ENCODE data around the gene PABPN1L. TPM values are rescaled to one million over a fixed set of nuclear protein-coding genes. Genes with fewer than 3 reads are reported as not detected.

The PABPN1L gene
- total RNA-seq, 1 donor from 2014 or later = not detected

DNA sequence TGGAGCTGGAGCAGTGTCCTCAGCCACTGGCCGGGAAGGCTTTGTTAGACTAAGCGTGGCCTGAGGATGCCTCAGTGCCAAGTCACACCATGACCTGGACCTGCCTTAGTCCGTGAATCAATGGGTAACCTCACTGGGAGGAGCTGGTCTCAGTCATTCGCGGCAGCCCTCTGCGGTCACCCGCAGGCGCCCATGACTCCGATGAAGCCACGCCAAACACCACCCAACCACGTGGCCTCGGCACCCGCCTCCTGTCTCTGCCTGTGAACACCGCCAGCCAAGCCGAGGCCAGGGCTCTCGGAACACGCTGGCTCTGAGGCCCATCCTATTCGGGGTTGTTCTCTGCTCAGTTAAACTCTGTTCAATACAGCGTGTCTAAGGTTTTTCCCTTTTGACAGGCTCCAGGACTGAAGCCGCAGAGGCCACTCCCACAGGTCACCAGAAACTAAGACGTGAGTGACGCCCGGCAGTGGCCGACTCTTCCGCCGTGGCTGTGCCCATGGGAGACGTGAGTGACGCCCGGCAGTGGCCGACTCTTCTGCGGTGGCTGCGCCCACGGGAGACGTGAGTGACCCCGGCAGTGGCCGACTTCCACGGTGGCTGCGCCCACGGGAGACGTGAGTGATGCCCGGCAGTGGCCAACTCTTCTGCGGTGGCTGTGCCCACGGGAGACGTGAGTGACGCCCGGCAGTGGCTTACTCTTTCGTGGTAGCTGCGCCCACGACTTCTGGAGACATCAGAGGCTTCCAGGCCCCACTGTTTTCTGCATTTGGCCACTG is 16.8 kb upstream of the PABPN1L start:
- Mint-ChIP-seq H3K27ac (no peak overlapping the region), H3K4me1 (peaks cover 5% of the 10 kb centered on the region), H3K9me3 (no peaks in the 10 kb centered on the region), H3K4me3 (no peak overlapping the region), H3K27me3 (no peaks in the 10 kb centered on the region), H3K36me3 (ENCODE audit: low read depth) (no peaks in the 10 kb centered on the region)
- intact Hi-C loops (cut with micrococcal nuclease) = no loop called here
- DNase-seq = no peak

DNA sequence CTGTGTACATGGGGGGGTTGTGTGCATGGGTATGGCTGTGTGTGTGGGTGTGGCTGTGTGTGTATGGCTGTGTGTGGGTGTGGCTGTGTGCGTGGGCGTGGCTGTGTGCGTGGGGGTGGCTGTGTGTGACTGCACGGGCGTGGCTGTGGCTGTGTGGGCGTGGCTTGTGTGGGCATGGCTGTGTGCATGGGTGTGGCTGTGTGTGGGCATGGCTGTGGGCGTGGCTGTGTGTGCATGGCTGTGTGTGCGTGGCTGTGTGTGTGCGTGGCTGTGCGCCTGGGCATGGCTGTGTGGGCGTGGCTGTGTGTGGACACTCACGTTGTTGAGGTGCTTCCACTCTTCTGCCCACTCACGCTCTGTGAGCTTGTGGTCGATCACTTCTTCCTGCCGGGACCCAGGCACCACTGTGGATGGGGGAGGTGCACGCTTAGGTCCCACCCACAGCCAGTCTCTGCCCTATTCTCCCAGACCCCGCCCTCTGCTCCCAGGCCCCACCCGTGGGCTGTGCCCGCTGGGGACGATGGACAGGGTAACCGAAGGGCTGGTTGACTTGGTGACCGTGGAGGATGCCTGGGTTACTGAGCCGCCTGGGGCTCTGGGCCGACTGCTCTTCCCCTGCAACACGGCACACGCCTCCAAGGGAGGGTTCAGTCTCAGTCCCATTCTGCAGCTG is 16.0 kb upstream of the PABPN1L start:
- no peak overlapping the region for H3K4me3 Mint-ChIP-seq
- peak; percentile 61 for DNase-seq
- H3K36me3 Mint-ChIP-seq (ENCODE audit: low read depth) = no peaks in the 10 kb centered on the region
- intact Hi-C loops (cut with micrococcal nuclease) = no loop called here
- H3K9me3 Mint-ChIP-seq = no peaks in the 10 kb centered on the region
- H3K27ac Mint-ChIP-seq = no peak overlapping the region
- peaks cover 5% of the 10 kb centered on the region for H3K4me1 Mint-ChIP-seq
- no peaks in the 10 kb centered on the region for H3K27me3 Mint-ChIP-seq

DNA sequence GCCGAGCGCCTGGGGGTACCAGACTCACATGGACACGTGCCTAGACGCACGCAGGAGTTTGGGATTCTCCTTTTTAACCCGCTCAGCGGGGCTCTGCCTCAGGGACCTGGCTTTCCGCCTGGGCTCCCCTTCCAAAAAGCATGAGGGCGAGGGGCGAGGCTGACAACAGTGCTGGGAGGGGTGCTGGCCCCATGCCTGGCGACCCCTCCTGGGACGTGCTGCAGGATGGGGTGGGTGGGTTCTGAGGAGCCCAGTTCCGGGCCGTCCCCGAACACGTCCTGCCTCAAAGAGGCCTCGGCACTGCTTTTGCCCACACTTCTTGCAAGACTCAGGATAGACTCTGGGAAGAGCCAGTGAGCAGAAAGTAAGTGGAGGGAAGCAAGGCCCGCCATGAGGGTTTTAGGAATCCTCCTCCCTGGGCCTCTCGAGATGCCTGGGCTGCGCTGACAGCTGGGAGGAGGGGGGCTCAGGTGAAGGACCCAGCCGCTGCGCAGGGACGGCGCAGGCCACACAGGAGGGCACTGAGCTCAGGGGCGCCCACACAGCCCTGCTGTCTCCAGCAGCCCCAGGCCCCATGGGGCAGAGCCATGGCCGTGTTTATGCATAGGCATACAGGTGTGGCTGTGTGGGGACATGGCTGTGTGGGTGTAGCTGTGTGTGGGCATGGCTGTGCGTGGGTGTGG is 15.4 kb upstream of the PABPN1L start:
- no peak for DNase-seq
- intact Hi-C loops (cut with micrococcal nuclease) = no loop called here
- Mint-ChIP-seq H3K4me3 (no peak overlapping the region), H3K27ac (no peak overlapping the region), H3K36me3 (ENCODE audit: low read depth) (no peaks in the 10 kb centered on the region), H3K9me3 (no peaks in the 10 kb centered on the region), H3K27me3 (no peaks in the 10 kb centered on the region), H3K4me1 (peaks cover 5% of the 10 kb centered on the region)

DNA sequence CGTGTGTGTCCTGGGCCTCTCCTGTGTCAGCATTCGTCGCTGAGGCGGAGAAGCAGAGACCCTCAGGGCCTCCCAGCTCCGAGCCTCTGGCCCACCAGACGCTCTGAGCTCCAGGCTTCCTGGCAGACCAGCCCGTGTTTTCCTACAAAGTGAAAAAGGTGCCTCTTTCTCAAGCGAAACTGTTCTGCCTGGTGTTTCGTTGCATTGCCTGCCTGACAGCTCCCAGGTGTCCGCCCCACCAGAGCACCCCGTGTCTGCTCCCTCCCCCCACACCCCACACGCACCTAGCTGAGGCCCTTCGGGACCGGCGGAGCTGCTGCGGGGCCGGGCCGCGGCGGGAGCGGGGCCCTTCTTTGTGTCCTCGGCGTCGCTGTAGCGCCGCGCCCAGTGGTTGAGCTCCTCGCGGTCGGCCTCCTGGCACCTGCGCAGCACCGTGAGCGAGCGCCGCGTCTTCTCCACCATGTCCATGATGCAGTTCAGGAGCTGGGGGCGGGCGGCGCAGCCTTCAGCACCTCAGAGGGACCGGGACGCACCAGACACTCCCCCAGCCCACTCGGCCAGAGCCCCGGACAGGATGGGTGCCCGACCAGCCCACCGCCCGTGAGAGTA is 14.7 kb upstream of the PABPN1L start:
- Mint-ChIP-seq H3K36me3 (ENCODE audit: low read depth) (no peaks in the 10 kb centered on the region), H3K4me1 (peaks cover 5% of the 10 kb centered on the region), H3K27ac (no peak overlapping the region), H3K9me3 (no peaks in the 10 kb centered on the region), H3K27me3 (no peaks in the 10 kb centered on the region), H3K4me3 (no peak overlapping the region)
- DNase-seq = no peak
- intact Hi-C loops (cut with micrococcal nuclease) = no loop called here

DNA sequence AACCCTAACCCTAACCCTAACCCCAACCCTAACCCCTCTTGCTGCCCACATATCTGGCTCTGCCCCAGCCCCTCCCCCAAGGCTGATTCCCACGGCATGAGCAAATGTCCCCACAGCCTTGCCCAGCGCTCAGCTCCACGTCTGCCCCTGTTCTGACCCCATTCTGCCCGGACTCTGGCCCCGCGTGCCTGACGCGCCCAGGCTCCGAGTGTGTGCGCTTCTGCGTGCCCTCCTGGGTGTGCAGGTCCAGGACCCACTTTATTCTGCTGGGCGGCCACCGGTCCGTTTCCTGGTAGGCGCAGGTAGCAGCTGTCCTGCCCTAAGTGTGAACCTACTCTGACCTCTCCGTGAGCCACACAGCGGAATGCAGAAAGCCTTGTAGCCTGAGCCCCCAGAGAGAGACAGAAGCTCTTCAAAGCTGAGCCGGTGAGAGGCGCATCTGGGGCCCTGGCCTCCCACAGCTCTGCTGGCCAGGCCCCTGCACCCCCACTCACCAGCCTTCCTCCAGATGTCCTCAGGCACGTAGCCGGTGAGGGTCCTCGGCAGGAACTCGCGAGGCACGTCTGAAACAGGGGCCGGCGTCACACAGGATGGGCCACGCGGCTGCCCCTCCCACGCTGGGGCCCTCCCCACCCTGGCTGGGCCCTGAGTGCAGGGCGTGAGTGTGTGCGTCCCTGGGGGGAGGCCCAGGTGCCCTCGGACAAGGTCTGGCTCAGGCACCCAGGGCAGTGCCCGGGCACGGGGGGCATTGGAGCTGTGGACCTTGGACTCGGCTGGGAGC is 14.0 kb upstream of the PABPN1L start:
- no peaks in the 10 kb centered on the region for H3K27me3 Mint-ChIP-seq

DNA sequence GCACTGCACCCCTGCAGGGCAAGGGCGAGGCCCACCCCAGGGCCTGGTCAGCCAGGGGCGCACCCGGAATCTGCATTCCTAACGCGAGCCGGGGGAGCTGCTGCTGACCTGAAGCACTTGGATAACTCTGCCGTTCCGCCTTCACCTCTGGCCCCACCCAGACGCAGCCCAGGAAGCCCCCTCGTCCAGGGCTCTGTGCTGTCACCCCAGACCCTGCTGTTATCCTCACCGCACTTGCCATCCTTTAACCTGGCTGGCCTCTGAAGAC is 13.3 kb upstream of the PABPN1L start:
- Mint-ChIP-seq H3K4me3 (no peak overlapping the region), H3K9me3 (no peaks in the 10 kb centered on the region), H3K27me3 (no peaks in the 10 kb centered on the region), H3K27ac (no peak overlapping the region), H3K36me3 (ENCODE audit: low read depth) (no peaks in the 10 kb centered on the region), H3K4me1 (peaks cover 5% of the 10 kb centered on the region)
- DNase-seq = no peak
- intact Hi-C loops (cut with micrococcal nuclease) = no loop called here

More for the DNA sequence above, 14.0 kb upstream of the PABPN1L start:
- H3K4me1 Mint-ChIP-seq = peaks cover 5% of the 10 kb centered on the region
- H3K4me3 Mint-ChIP-seq = no peak overlapping the region
- H3K27ac Mint-ChIP-seq = no peak overlapping the region
- H3K36me3 Mint-ChIP-seq (ENCODE audit: low read depth) = no peaks in the 10 kb centered on the region
- H3K9me3 Mint-ChIP-seq = no peaks in the 10 kb centered on the region
- intact Hi-C loops (cut with micrococcal nuclease) = no loop called here
- DNase-seq = no peak

DNA sequence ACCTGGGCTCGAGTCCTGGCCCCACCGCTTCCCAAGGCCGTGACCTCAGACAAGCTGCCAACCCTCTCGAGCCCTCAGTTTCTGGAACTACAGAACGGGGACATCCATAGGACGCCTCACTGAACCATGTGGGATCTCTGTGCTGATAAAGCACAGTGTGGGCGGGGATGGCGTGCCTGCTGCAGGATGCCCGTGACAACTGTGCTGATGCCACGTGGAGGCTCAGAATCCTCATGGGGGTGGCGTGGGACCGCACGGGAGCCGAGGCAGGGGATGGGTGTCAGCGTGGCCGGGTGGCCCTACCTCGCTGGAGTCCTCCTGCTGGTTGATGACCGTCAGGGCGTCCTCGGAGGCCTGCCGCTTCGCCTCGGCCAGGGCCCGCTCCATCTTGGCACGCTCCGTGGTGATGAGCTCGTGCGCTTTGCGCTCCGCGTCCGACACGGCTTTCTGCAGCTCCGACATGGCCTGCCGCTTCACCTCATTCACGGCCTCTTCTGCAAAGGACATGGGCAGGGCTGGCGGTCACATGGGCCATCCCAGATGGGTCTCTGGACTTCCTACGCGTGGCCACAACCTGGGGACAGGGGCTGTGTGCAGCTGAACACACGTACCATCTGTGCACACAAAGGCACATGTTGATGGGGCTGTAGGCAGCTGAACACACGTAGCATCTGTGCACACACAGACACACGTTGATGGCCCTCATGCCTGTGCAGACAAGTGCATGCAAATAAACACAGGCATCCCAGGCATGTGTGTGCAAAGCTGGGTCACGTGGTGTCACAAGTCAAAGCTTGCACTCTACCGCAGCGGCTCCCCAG is 12.7 kb upstream of the PABPN1L start:
- Mint-ChIP-seq H3K4me3 (no peak overlapping the region), H3K27me3 (no peaks in the 10 kb centered on the region), H3K4me1 (peaks cover 5% of the 10 kb centered on the region), H3K9me3 (no peaks in the 10 kb centered on the region), H3K27ac (no peak overlapping the region), H3K36me3 (ENCODE audit: low read depth) (no peaks in the 10 kb centered on the region)
- no peak for DNase-seq
- intact Hi-C loops (cut with micrococcal nuclease) = no loop called here

DNA sequence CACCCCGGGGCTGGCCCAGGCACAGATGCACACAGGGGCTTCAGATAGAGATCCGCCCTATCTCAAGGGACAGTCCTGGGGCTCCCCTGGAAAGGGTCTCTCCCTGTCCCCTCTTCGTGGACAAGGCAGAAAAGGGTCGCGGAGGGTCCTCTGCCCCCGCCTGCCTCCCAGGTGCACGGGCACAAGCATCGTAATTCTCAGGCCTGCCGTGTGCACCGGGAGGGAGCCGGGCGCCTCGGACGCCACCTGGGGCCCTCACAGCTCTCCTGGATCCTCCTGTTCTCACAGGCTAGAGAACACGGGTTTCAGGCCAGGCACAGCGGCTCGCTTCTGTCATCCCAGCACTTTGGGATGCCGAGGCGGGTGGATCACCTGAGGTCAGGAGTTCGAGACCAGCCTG is 11.9 kb upstream of the PABPN1L start:
- Mint-ChIP-seq H3K27ac (no peak overlapping the region), H3K9me3 (no peaks in the 10 kb centered on the region), H3K4me1 (peaks cover 5% of the 10 kb centered on the region), H3K36me3 (ENCODE audit: low read depth) (no peaks in the 10 kb centered on the region), H3K27me3 (no peaks in the 10 kb centered on the region), H3K4me3 (no peak overlapping the region)
- DNase-seq = no peak
- intact Hi-C loops (cut with micrococcal nuclease) = no loop called here

DNA sequence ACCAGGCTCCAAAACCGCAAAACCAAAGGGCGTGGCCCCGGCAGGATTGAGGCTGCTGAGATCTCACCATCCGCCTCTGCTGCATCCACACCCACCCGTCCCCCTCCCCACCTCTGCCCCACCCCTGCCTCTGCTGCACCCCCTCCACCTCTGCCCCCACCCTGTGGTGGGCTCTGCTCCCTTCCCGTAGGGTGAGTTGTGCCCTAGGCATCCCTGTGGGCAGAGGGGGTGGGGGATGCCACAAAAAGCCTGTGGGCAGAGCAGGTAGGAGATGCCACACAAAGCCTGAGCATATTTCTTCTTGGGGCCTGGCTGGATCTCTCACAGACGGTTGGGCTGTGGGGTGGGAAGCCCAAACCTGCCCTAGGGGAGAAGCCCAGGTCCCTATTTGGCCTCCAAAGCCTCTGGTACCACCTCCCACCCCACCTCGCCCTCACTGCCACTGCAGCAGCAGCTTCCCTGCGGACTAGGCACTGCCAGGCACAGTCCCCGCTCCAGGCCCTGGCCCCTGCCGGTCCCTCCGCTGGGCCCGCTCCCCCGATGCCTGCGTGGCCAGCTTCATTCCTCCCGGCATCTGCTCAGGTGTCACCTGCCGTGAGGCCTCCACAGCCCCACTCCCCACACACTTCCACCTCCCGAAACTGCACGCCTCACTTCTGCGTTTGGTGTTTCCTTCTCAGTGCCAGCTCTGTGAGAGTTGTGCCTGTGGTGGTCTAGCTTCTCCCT is 11.3 kb upstream of the PABPN1L start:
- DNase-seq = no peak
- no peaks in the 10 kb centered on the region for H3K9me3 Mint-ChIP-seq
- intact Hi-C loops (cut with micrococcal nuclease) = no loop called here
- H3K27me3 Mint-ChIP-seq = no peaks in the 10 kb centered on the region
- H3K4me1 Mint-ChIP-seq = peaks cover 5% of the 10 kb centered on the region
- H3K36me3 Mint-ChIP-seq (ENCODE audit: low read depth) = no peaks in the 10 kb centered on the region
- no peak overlapping the region for H3K4me3 Mint-ChIP-seq
- no peak overlapping the region for H3K27ac Mint-ChIP-seq

DNA sequence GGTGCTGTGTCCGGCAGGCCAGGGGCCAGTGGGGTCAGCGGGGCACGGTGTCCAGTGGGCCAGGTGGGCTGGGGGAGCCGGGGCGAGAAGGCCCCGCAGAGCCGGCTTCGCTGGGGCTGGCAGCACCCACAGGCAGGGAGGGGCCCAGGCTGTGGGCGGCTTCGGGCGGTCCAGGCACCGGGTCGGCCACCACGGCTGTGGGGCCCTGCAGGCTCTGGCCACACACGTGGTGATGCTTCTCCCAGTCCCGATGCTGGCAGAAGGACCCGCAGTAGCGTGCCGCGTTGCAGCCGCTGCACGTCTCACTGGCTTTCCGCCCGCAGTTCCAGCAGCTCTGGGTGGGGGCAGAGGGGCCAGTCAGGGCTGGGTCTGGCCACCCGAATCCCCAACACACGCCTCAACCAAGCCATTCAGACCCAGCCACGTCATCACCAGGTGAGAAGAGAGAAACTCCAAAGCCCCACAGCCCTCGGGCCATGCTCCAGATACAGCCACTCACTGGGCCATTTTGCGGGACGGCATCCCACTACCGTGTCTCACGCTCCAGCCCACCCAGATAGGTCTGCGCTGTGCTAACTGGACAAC is 10.6 kb upstream of the PABPN1L start:
- Mint-ChIP-seq H3K4me3 (no peak overlapping the region), H3K36me3 (ENCODE audit: low read depth) (no peaks in the 10 kb centered on the region), H3K4me1 (peaks cover under 1% of the 10 kb centered on the region), H3K9me3 (no peaks in the 10 kb centered on the region), H3K27ac (no peak overlapping the region), H3K27me3 (no peaks in the 10 kb centered on the region)
- DNase-seq = no peak
- intact Hi-C loops (cut with micrococcal nuclease) = no loop called here

DNA sequence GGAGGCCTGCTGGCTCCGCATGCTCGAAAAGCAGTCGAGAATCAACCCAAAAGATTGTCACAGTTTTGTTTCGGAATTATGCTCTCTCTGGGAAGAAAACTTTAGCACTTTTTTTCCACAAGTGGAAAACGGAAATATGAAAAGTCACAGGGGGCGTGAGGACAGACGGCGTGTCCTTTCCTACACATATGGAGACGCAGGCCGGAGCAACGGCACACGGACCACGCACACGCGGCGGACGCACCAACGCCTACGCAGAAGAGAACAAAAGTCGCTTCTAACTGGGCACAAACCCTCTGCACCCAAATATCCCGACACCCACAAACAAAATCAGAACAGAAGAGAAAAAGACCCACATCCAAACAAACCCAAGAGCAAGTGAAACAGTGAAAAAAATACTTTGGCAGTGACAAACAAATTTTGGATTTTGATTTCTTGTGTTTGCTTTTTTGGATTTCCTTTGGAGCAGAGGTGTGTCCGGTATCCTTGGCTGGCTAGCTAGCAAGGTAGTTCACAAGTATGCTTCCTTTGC is 9.3 kb upstream of the PABPN1L start:
- Mint-ChIP-seq H3K36me3 (ENCODE audit: low read depth) (no peaks in the 10 kb centered on the region), H3K4me3 (no peak overlapping the region), H3K27me3 (peaks cover 5% of the 10 kb centered on the region), H3K9me3 (no peaks in the 10 kb centered on the region), H3K4me1 (peaks cover 1% of the 10 kb centered on the region), H3K27ac (no peak overlapping the region)
- intact Hi-C loops (cut with micrococcal nuclease) = no loop called here
- no peak for DNase-seq

DNA sequence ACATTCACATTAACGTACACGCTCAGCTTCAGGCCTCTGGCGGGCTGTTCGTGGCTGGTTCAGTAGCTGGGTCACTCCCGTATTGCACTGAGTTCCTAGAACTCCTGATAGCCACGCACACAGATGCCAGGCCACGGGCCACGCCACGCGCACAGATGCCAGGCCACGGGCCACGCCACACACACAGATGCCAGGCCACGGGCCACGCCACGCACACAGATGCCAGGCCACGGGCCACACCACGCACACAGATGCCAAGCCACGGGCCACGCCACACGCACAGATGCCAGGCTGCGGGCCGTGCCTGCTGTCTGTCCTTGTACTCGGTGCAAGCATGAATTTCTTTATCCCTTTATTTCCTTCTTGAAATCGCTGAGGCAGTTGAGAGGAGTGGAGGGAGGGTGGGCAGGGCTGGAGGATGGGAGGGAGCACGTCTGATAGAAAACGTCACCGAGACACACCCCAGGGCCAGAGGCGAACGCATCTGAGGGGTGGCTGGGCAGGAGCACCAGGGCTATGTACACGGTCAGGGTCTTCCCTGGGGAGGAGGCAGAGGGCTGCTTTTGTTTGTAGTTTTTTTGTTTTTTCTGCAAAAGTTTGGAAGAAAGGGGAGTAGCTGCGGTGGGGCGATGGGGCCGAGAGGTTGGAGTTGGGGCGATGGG is 8.6 kb upstream of the PABPN1L start:
- Mint-ChIP-seq H3K9me3 (no peaks in the 10 kb centered on the region), H3K27me3 (peaks cover 8% of the 10 kb centered on the region), H3K4me1 (peaks cover 1% of the 10 kb centered on the region), H3K36me3 (ENCODE audit: low read depth) (no peaks in the 10 kb centered on the region), H3K27ac (no peak overlapping the region), H3K4me3 (no peak overlapping the region)
- intact Hi-C loops (cut with micrococcal nuclease) = no loop called here
- DNase-seq = no peak
